Choroid plexus epithelial cell (primary cell): ENCODE results near the gene METRN.
A peak's percentile ranks its signal among the peaks of the same experiment; 100 is the strongest.

ENCODE experiments used
- DNase-seq: peaks from one replicate; pipeline ENCODE4 v3.0.0-alpha.2; 2010; ENCODE audit warnings: low read depth
- H3K4me3 ChIP-seq: 2 replicates; pipeline ENCODE4 v1.5.1; 2011; ENCODE audit warnings: low read depth, mild to moderate bottlenecking, control low read depth, low read length, moderate library complexity
- TF ChIP-seq, protein P1 (sequence below): conservative IDR thresholded peaks from 2 replicates; pipeline ENCODE4 v1.5.1; 2011; ENCODE audit warnings: low read depth, mild to moderate bottlenecking, control low read depth, inconsistent platforms, low read length, moderate library complexity

The METRN gene

DNA sequence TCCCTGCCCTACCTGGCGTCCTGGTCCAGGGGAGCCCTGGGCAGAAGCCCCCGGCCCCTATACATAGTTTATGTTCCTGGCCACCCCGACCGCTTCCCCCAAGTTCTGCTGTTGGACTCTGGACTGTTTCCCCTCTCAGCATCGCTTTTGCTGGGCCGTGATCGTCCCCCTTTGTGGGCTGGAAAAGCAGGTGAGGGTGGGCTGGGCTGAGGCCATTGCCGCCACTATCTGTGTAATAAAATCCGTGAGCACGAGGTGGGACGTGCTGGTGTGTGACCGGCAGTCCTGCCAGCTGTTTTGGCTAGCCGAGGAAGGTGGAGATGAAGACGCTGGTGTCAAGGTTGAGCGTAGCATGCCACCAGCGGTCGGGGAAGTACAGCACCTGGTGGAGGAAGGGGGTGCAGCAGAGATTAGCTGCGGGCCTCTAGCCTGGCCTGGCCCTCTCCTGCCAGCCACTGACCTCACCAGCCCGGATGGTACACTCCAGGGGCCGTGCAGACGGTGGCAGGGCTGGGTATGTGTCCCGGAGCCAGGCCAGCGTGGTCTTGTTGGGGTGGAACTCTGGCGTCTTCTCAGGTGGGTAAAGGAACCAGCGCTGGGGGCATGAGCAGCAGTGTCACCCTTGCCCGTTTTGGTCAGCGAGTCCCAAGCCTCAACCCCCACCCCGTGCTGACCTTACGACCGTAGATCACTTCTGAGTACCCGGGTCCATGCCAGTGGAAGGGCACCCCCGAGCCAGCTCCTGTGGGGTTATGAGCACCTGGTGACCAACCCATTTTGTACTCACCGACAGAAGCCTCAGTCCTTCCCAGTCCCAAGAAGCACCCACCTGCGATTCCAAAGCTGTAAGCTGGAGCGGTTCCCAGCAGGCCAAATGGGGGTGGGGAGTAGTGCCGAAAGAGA is 32.2 kb upstream of the METRN start:
- no peak for DNase-seq
- TF ChIP-seq, protein P1, sequence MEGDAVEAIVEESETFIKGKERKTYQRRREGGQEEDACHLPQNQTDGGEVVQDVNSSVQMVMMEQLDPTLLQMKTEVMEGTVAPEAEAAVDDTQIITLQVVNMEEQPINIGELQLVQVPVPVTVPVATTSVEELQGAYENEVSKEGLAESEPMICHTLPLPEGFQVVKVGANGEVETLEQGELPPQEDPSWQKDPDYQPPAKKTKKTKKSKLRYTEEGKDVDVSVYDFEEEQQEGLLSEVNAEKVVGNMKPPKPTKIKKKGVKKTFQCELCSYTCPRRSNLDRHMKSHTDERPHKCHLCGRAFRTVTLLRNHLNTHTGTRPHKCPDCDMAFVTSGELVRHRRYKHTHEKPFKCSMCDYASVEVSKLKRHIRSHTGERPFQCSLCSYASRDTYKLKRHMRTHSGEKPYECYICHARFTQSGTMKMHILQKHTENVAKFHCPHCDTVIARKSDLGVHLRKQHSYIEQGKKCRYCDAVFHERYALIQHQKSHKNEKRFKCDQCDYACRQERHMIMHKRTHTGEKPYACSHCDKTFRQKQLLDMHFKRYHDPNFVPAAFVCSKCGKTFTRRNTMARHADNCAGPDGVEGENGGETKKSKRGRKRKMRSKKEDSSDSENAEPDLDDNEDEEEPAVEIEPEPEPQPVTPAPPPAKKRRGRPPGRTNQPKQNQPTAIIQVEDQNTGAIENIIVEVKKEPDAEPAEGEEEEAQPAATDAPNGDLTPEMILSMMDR, result no peak
- H3K4me3 ChIP-seq, result peak overlapping the region; percentile 69

DNA sequence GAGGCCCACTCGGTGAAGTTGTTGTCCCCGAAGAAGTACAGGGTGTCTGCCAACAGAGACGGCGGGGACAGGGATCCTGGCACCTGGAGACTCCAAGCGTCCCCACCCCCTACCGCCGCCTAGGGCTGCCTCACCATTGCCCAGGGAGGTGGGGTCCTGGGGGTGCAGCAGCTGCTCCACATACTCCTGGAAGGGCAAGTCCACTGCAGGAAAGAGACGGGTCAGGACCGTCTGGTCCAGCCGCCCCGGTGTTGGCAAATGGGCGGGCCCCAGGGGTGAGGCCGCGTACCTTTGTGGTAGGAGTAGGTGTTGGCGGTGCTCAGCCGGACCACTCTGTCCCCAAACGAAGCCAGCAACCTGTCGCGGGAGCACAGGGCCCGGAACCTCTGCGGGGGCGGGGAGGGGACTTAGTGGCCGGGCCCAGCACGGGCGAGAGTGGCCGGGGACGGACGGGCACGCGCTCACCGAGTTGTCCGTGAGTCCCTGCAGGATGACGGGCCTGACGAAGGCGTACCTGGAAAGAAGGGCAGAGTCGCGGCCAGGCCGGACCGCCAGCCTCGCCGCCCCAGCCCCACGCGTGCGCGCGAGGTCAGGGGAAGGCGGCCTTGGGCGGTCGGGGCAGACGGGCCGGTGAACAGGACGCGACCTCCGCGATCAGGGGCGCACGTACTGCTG is 31.4 kb upstream of the METRN start:
- H3K4me3 ChIP-seq, result peak overlapping the region; percentile 69
- DNase-seq, result no peak
- TF ChIP-seq, protein P1, result no peak

DNA sequence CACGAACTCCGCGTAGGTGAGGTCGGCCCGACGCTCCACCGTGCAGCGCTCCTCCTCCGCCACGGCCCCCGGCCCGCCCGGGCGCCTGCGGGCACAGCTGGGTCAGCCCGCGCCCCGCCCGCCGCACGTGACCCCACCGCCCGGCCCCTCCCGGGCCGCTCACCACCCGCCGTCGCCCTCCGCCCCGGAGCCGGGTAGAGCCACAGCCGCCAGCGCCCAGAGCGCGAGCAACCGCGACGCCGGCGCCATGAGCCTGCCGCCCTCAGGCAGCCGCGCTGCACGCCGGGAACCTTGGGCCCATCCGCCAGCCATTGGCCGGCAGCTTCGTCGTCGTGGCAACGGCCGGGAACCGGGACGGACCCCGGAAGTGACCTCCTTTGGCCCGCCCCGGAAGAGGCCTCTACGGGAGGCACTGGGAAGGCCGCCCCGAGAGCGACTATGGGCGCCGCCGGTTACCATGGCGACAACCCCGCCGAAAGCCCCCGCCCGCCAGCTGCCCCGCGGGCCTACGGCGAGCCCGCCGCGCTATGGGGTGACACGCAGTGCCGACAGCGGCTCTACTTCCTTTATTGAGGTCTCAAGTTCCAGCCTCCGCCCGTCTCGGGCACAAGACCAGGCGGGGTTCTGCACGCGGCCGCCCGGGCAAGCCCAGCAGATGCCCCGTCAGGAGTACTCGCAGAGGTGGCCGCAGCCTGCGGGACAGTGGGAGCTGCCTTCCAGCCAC is 30.7 kb upstream of the METRN start, which contains the start of gene JMJD8:
JMJD8 (minus strand) TSS at position 264 of the 724 bp plus-strand sequence; CDS start at position 249, 15 bp downstream.
- H3K4me3 ChIP-seq, result peak within 1 kb of the TSS; percentile 69
- TF ChIP-seq, protein P1, result no peak
- peak; percentile 97 for DNase-seq

DNA sequence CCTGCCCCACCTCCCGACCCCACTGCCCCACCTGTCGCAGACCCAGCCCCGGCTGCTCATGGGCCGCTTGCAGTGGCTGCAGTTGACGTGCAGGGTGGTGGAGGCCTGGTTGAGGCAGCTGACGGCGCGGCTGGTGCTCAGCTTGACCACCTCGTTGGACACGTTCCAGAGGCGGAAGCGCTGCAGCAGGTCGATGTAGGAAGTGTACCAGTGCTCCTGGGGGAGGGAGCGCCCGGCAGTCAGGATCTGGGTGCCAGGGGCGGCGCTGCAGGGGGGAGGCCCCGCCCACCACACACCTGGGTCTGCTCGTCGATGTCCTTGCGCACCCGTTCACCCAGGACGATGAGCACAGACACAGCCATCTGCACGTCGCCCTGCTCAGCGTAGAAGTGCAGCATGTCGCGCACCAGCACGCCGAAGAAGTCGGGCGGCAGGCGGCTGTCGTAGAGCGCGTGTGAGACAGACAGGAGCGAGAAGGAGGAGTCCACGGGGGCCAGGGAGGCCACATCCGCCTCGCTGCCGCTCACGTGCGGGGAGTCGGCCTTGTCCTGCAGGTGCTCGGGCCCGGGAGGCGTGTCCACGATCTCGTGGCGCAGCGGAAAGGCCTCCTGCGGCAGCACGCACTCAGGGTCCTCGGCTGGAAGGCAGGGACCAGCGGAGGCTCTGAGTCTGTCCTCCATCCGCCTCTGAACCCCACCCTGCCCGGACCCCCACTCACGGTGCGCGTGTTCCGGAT is 29.8 kb upstream of the METRN start:
- DNase-seq, result no peak
- peak overlapping the region; percentile 69 for H3K4me3 ChIP-seq
- TF ChIP-seq, protein P1, result no peak

DNA sequence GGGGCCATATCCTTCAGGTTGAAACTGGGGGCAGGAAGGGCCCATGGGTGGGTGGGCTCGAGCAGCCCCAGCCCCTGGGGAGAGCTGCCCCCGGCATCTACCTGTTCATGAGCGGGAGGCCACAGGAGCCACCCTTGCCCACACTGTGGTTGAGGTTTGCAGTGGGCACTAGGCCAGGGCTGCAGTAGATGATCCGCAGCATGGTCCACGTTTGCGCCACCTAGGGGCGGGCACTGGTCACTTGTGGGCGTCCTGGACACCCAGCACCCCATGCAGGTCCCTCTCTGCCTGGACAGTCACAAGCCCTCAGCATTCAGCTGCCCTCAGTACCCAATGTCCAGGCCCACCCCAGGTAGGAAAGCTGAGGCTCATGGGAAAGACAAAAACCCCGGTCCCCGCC is 29.0 kb upstream of the METRN start:
- TF ChIP-seq, protein P1, result peak; percentile 54
- peak; percentile 42 for DNase-seq
- no peak overlapping the region for H3K4me3 ChIP-seq
